Thoracic aorta (tissue), 2 donors: ENCODE measurements around the gene C12orf56. TPM values are rescaled to one million over a fixed set of nuclear protein-coding genes. Genes with fewer than 3 reads are reported as not detected.

Experiments used
- ATAC-seq: fragments of 150-250 bp; one replicate; pipeline ENCODE4 v1.8.0; 2017; ENCODE audit warnings: low read depth; ENCODE audit not compliant: insufficient number of reproducible peaks, low FRiP score
- DNase-seq: peaks from one replicate; pipeline ENCODE4 v3.0.0-alpha.2; 2020; ENCODE audit warnings: low spot score
- H3K27ac ChIP-seq, 2 donors: fragments of 200-600 bp; sonication (generic); 1 replicate in 1 of 2; 2 replicates in 1 of 2; pipeline ENCODE4 v1.5.1; 2016; ENCODE audit warnings: mild to moderate bottlenecking in 2 of 2, moderate library complexity in 2 of 2
- H3K27me3 ChIP-seq: fragments of 200-600 bp; sonication (generic); replicated peaks from 2 replicates; pipeline ENCODE4 v1.6.0; 2016; ENCODE audit warnings: mild to moderate bottlenecking; ENCODE audit not compliant: insufficient read depth
- H3K36me3 ChIP-seq: fragments of 200-600 bp; sonication (generic); one replicate; pipeline ENCODE4 v1.5.1; 2016
- H3K4me1 ChIP-seq, 2 donors: fragments of 200-600 bp; sonication (generic); 1 replicate in 1 of 2; 2 replicates in 1 of 2; pipeline versions ENCODE4 v1.5.1 to v1.6.0; 2016; ENCODE audit warnings: low read depth in 2 of 2, mild to moderate bottlenecking in 1 of 2; ENCODE audit not compliant: control insufficient read depth in 1 of 2
- H3K4me3 ChIP-seq: fragments of 200-600 bp; sonication (generic); 2 replicates; pipeline ENCODE4 v1.5.1; 2016; ENCODE audit warnings: mild to moderate bottlenecking
- H3K9me3 ChIP-seq: fragments of 200-600 bp; sonication (generic); 2 replicates; pipeline ENCODE4 v1.5.1; 2016
- total RNA-seq, 2 donors: library from RNA; depleted of rRNA; stranded (reverse); fragments of >200 nt; gene quantifications; one replicate each; pipeline versions ENCODE4 v1.1.0 to v1.2.3, GENCODE V29; 2016
- TF ChIP-seq, protein P1 (sequence below): fragments of 200-600 bp; sonication (generic); IDR thresholded peaks from one replicate; pipeline ENCODE4 v1.5.1; 2019; ENCODE audit warnings: antibody characterized with exemption

Gene C12orf56
- total RNA-seq, 2 donors from 2014 or later = not detected

GRCh38 chr12:64286521-64286920 lies 104.0 kb downstream of the C12orf56 start:
- TF ChIP-seq, protein P1, sequence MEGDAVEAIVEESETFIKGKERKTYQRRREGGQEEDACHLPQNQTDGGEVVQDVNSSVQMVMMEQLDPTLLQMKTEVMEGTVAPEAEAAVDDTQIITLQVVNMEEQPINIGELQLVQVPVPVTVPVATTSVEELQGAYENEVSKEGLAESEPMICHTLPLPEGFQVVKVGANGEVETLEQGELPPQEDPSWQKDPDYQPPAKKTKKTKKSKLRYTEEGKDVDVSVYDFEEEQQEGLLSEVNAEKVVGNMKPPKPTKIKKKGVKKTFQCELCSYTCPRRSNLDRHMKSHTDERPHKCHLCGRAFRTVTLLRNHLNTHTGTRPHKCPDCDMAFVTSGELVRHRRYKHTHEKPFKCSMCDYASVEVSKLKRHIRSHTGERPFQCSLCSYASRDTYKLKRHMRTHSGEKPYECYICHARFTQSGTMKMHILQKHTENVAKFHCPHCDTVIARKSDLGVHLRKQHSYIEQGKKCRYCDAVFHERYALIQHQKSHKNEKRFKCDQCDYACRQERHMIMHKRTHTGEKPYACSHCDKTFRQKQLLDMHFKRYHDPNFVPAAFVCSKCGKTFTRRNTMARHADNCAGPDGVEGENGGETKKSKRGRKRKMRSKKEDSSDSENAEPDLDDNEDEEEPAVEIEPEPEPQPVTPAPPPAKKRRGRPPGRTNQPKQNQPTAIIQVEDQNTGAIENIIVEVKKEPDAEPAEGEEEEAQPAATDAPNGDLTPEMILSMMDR = no peak
- DNase-seq (no peak), ATAC-seq (no peak)
- H3K27ac ChIP-seq = no peak overlapping the region
- no peaks in the 10 kb centered on the region for H3K36me3 ChIP-seq
- no peaks in the 10 kb centered on the region for H3K4me1 ChIP-seq
- no peaks in the 10 kb centered on the region for H3K9me3 ChIP-seq
- H3K27me3 ChIP-seq = no peaks in the 10 kb centered on the region
- no peak overlapping the region for H3K4me3 ChIP-seq

DNA sequence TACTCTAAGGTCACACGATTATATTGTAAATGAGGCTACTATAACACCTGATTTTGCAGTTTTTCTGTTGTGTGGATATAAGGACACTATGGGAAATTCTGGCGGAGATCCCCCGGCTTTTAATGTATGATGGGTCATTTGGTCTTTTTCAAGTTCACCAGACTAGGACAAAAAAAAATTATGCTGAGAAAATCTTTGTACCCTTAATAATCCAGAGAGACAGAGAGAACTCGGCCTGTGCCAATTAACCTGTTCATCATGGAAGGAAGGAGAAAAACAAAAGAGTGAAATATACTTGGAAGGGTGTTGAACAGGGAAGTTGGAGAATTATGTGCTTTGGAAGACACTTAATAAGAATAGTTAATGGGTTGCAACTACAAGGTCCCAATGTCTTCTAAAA lies 106.3 kb downstream of the C12orf56 start:
- Histone ChIP-seq H3K4me1 (no peaks in the 10 kb centered on the region), H3K9me3 (no peaks in the 10 kb centered on the region), H3K4me3 (no peak overlapping the region), H3K36me3 (no peaks in the 10 kb centered on the region), H3K27ac (no peak overlapping the region), H3K27me3 (no peaks in the 10 kb centered on the region)
- TF ChIP-seq, protein P1 = no peak
- no peak for DNase-seq
- ATAC-seq = no peak

DNA sequence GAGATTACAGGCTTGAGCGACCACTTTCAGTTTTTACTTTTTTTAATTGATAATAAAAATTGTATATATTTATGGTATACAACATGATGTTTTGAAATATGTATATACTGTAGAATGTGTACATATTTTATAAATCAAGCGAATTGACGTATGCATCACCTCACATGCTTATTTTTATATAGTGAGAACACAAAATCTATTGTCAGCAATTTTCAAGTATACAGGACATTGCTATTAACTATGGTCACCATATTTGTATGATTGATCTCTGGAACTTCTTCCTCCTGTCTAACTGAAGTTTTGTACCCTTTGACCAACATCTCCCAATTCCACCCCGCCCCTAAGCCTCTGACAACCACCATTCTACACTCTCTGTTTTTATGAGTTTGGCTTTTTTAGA lies 112.1 kb downstream of the C12orf56 start:
- H3K4me1 ChIP-seq = no peaks in the 10 kb centered on the region
- TF ChIP-seq, protein P1 = no peak
- no peaks in the 10 kb centered on the region for H3K36me3 ChIP-seq
- ATAC-seq (no peak), DNase-seq (no peak)
- no peaks in the 10 kb centered on the region for H3K9me3 ChIP-seq
- H3K27me3 ChIP-seq = no peaks in the 10 kb centered on the region
- H3K27ac ChIP-seq = no peak overlapping the region
- no peak overlapping the region for H3K4me3 ChIP-seq

DNA sequence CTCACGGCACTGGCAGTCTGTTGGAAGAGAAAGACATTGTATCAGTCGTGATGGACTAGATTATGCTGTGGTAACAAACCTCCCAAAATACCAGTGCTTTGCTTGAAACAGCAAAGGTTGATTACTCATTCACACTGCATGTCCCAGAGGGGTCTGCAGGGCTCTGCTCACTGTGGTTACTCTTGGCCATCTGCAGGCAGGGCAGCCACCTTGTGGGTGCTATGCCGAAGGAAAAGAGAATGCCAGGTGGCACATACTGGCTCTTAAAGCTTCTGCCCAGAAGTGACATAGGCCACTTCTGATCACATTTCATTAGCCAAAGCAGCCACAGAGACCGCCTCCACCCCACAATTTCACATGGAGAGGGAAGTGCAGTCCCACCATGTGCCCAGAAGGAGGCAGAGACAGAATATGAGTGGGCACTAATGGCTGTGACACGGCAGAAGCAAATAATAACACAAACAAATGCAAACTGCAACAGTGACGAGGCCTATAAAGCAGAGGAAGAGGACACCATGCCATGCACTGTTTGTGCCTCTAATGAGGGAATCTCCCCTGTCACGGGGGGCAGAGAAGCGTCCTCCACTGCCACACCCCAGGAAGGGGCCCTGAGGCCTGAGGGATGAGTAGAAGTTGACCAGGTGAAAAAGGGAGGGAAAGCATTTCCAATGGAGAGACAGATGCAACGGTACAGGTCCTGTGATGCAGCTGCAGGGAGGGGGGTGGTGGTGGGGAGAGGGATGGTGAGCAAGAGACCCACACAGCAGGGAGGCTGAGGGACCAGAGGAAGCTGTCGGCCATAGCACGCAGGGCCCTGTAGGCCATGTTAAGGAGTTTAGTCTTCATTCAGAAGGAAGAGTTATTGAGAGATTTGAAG lies 116.8 kb downstream of the C12orf56 start:
- no peaks in the 10 kb centered on the region for H3K4me1 ChIP-seq
- no peak overlapping the region for H3K4me3 ChIP-seq
- H3K36me3 ChIP-seq = no peaks in the 10 kb centered on the region
- no peak overlapping the region for H3K27ac ChIP-seq
- no peaks in the 10 kb centered on the region for H3K27me3 ChIP-seq
- ATAC-seq (no peak), DNase-seq (no peak)
- no peaks in the 10 kb centered on the region for H3K9me3 ChIP-seq
- TF ChIP-seq, protein P1 = no peak

DNA sequence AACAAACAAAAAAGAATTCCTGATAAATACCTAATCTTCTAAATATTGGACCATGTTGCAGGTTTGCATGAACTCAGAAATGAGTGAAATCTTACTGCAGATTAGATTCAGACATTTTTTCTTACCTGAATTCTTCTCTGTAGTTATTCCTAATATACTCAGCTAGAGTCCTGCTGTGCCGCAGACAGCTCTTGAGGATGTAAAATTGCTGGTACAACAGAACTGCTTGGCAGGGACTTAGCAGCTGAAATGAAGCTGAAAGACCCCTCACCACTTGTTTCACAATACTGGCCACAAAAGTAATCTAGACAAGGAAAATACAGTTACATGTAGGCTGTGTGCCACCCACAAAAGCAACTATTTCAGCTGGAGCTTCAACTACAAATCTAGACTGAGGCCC lies 120.1 kb downstream of the C12orf56 start:
- no peaks in the 10 kb centered on the region for H3K36me3 ChIP-seq
- H3K27me3 ChIP-seq = no peaks in the 10 kb centered on the region
- no peaks in the 10 kb centered on the region for H3K4me1 ChIP-seq
- DNase-seq = no peak
- H3K4me3 ChIP-seq = no peak overlapping the region
- TF ChIP-seq, protein P1 = no peak
- no peak for ATAC-seq
- no peak overlapping the region for H3K27ac ChIP-seq
- no peaks in the 10 kb centered on the region for H3K9me3 ChIP-seq
